Muscle of arm (tissue), 12 donors: ENCODE results near the gene C1S. TPM values are rescaled to one million over a fixed set of nuclear protein-coding genes. Genes with fewer than 3 reads are reported as not detected.

Experiments used
- polyA plus RNA-seq, 12 donors: library from polyadenylated mRNA; unstranded; fragments of 120-200 nt; gene quantifications; one replicate each; pipeline ENCODE4 v1.2.1, GENCODE V29; 2013; ENCODE audit not compliant: insufficient read length in 12 of 12

The C1S gene
- polyA plus RNA-seq, 12 donors, result 57.3 to 132 (median 66.8) TPM; not detected in 1

Other genes starting within 250 kb of the C1S start
- 10 to 100 TPM in 11 of 12 donors, not detected in 1; 11.1 to 18.6 (median 16.0) TPM for gene GPR162, start 238.9 kb upstream of the C1S start, polyA plus RNA-seq
- 10 to 100 TPM in 11 of 12 donors, not detected in 1; 29.9 to 56.8 (median 36.3) TPM for gene P3H3, start 232.3 kb upstream of the C1S start, polyA plus RNA-seq
- gene GNB3, start 219.8 kb upstream of the C1S start, polyA plus RNA-seq, result 10 to 100 TPM in 11 of 12 donors, not detected in 1; 14.0 to 40.6 (median 24.2) TPM
- 10 to 100 TPM in 11 of 12 donors, not detected in 1; 11.5 to 31.8 (median 20.5) TPM for gene CDCA3, start 209.4 kb upstream of the C1S start, polyA plus RNA-seq
- gene USP5, start 208.6 kb upstream of the C1S start, polyA plus RNA-seq, result 10 to 100 TPM in 11 of 12 donors, not detected in 1; 46.8 to 77.4 (median 59.6) TPM
- gene TPI1, start 193.2 kb upstream of the C1S start, polyA plus RNA-seq, result 1,000 to 10,000 TPM in 4 of 12 donors, 100 to 1,000 TPM in 7, not detected in 1; 520 to 1,204 (median 950) TPM
- 1 to 10 TPM in 11 of 12 donors, not detected in 1; 3.0 to 9.9 (median 4.6) TPM for gene SPSB2, start 187.4 kb upstream of the C1S start, polyA plus RNA-seq
- gene LRRC23, start 155.9 kb upstream of the C1S start, polyA plus RNA-seq, result 10 to 100 TPM in 9 of 12 donors, 1 to 10 TPM in 2, not detected in 1; 9.2 to 13.7 (median 11.4) TPM
- 10 to 100 TPM in 3 of 12 donors, 1 to 10 TPM in 8, not detected in 1; 5.1 to 21.8 (median 8.2) TPM for gene ENO2, start 146.1 kb upstream of the C1S start, polyA plus RNA-seq
- 100 to 1,000 TPM in 2 of 12 donors, 10 to 100 TPM in 9, not detected in 1; 54.6 to 137 (median 60.9) TPM for gene ATN1, start 132.8 kb upstream of the C1S start, polyA plus RNA-seq
- gene RNU7-1, start 116.9 kb upstream of the C1S start, polyA plus RNA-seq, result 10 to 100 TPM in 1 of 12 donors, 1 to 10 TPM in 1, not detected in 10; 9.0 to 12.4 TPM
- 100 to 1,000 TPM in 11 of 12 donors, not detected in 1; 107 to 185 (median 136) TPM for gene C12orf57, start 116.7 kb upstream of the C1S start, polyA plus RNA-seq
- gene PTPN6, start 109.4 kb upstream of the C1S start, polyA plus RNA-seq, result 10 to 100 TPM in 2 of 12 donors, 1 to 10 TPM in 9, not detected in 1; 3.4 to 41.4 (median 4.0) TPM
- gene PHB2, start 90.1 kb upstream of the C1S start, polyA plus RNA-seq, result 100 to 1,000 TPM in 11 of 12 donors, not detected in 1; 224 to 298 (median 265) TPM
- 10 to 100 TPM in 11 of 12 donors, not detected in 1; 10.8 to 37.1 (median 29.6) TPM for gene EMG1, start 89.8 kb upstream of the C1S start, polyA plus RNA-seq
- gene LPCAT3, start 42.2 kb upstream of the C1S start, polyA plus RNA-seq, result 10 to 100 TPM in 11 of 12 donors, not detected in 1; 16.1 to 29.3 (median 21.3) TPM
- 100 to 1,000 TPM in 4 of 12 donors, 10 to 100 TPM in 7, not detected in 1; 71.8 to 139 (median 79.7) TPM for gene C1R, start 31.7 kb downstream of the C1S start, polyA plus RNA-seq
- 10 to 100 TPM in 9 of 12 donors, 1 to 10 TPM in 2, not detected in 1; 8.6 to 38.7 (median 12.8) TPM for gene C1RL, start 48.5 kb downstream of the C1S start, polyA plus RNA-seq
- gene RBP5, start 68.2 kb downstream of the C1S start, polyA plus RNA-seq, result 10 to 100 TPM in 1 of 12 donors, 1 to 10 TPM in 9, not detected in 2; 2.1 to 18.2 (median 3.5) TPM
- gene CLSTN3, start 69.7 kb downstream of the C1S start, polyA plus RNA-seq, result 10 to 100 TPM in 11 of 12 donors, not detected in 1; 13.4 to 35.4 (median 18.5) TPM
- 10 to 100 TPM in 11 of 12 donors, not detected in 1; 25.9 to 43.0 (median 35.8) TPM for gene PEX5, start 129.0 kb downstream of the C1S start, polyA plus RNA-seq
- gene ACSM4, start 243.4 kb downstream of the C1S start, polyA plus RNA-seq, result under 1 TPM in 7 of 12 donors, not detected in 5; 0.11 to 0.20 (median 0.15) TPM